Left renal pelvis (tissue), 4 donors: Measurements from ENCODE around the gene TNFSF12. TPM values are rescaled to one million over a fixed set of nuclear protein-coding genes. Genes with fewer than 3 reads are reported as not detected.

Experiments used
- DNase-seq, 4 donors: peaks; one replicate each; pipeline ENCODE4 v3.0.0-alpha.2; 2013; ENCODE audit warnings: low read depth in 4 of 4, low spot score in 3 of 4
- polyA plus RNA-seq, 4 donors: library from polyadenylated mRNA; unstranded; fragments of 120-200 nt; gene quantifications; one replicate each; pipeline ENCODE4 v1.2.1, GENCODE V29; 2013; ENCODE audit not compliant: insufficient read length in 4 of 4

TNFSF12 gene
- polyA plus RNA-seq, 4 donors, result 20.3 to 43.5 (median 25.8) TPM

GRCh38 chr17:7563115-7563869 is 14.4 kb downstream of the TNFSF12 start:
- DNase-seq, result no peak

GRCh38 chr17:7569571-7569970 is 20.7 kb downstream of the TNFSF12 start:
- no peak for DNase-seq

DNA sequence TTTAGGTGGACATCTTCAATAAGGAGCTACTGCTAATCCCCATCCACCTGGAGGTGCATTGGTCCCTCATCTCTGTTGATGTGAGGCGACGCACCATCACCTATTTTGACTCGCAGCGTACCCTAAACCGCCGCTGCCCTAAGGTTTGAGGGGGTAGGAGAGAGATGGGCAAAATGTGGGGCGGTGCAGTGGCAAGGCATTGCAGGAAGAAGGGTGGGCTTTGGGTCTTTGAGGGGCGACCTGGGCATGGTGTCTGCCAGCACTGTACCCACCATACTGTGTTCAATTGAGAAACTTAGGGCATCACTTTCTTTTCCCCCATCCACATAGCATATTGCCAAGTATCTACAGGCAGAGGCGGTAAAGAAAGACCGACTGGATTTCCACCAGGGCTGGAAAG is 21.5 kb downstream of the TNFSF12 start:
- DNase-seq, result no peak

- no peak for DNase-seq
Observed at GRCh38 chr17:7572338-7572587, 23.4 kb downstream of the TNFSF12 start.

DNA sequence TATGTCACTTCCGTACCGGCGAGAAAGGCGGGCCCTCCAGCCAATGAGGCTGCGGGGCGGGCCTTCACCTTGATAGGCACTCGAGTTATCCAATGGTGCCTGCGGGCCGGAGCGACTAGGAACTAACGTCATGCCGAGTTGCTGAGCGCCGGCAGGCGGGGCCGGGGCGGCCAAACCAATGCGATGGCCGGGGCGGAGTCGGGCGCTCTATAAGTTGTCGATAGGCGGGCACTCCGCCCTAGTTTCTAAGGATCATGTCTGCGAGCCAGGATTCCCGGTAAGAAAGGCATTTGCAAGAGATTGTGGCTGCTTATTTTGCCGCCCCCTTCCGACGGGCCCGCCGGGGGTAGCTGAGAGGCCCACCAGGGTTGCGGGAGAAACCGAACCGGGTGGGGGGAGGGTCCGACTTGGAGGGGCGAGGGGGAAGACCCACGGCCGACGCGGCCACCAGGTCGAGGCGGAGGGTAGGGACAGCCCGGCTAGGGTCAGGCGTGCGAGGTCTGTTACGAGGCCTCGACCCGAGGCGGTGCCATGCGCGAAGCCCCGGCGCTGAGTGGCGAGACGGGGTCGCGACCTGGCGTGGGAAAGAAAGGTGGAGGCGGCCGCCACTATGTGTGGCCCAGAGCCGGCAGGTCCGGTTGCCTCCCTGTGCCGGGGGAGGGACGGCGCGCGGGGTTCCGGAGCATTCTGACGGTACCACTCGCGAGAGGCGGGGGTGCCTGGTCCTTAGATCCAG is 23.9 kb downstream of the TNFSF12 start:
- peak; percentile 95 to 98 (median 98) for DNase-seq

DNA sequence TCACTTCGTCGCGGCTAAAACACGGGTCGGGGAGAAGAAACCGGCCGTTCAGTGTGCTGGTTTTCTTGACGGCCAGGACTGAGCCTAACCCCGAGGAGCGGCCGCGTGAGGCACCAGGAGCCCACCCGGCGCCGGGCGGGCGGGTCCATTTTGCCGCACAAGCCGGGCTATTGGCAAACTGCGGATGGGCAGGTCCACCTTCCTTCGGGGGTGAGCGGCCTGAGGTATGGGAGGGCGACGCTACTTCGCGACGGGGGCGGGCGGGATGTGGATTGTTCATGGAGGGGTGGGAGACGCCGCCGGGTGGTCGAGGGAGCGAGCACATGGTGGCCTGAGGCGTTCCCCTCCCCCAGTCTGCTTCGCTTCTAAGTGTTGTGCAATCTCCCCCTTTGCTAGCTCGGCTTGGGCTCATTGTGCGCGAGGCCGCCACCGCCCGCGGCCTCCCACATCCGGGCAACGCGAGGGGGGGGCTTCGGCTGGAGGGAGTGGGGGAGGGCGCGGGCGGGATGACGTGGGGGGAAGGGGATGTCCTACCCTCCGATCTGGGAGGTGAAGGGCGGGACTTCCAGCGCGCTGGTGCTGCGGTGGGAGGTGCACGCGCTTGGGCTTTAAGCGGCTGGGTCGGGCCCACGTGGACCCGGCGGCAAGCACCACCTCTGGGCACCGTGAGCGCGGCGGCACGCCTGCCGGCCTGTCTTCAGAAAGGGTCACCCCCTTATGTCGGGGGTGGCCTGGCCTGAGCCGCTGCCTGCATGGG is 24.6 kb downstream of the TNFSF12 start:
- peak in 3 of 4 donors; percentile 72 to 86 (median 84) for DNase-seq

GRCh38 chr17:7574176-7574953 is 25.5 kb downstream of the TNFSF12 start:
- DNase-seq, result no peak

DNA sequence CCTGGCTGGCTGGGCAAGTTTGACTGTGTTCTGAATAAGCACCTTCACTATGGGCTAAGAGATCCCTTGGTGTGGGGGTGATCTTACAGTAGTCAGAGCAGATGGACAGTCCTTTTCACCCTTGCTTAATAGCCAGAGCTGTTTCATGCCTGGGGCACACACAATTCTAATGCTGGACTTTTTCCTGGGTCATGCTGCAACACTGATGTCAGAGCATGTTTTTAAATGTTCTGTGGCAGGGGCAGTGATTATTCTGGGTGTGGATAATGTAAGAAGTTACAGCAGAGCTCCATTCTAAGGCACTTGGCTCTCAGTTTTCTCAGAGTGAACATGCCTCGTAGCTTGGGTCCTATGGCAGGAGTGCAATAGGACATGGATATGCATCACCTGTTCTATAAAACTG is 26.6 kb downstream of the TNFSF12 start:
- no peak for DNase-seq

DNA sequence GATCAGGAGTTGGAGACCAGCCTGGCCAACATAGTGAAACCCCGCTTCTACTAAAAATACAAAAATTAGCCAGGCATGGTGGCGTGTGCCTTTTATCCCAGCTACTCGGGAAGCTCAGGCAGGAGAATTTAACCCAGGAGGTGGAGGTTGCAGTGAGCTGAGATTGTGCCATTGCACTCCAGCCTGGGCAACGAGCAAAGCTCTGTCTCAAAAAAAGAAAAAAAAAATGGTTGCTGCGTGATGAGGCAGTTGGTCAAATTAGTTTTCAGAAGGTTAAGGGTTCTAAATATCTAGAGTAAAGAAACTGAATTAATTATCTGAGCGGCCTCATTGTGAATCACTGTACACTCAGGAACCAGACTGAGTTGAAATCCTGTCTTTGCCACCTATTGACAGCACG is 27.1 kb downstream of the TNFSF12 start:
- no peak for DNase-seq

GRCh38 chr17:7576432-7576937 is 27.6 kb downstream of the TNFSF12 start:
- no peak for DNase-seq

GRCh38 chr17:7577327-7578199 is 28.7 kb downstream of the TNFSF12 start:
- no peak for DNase-seq

GRCh38 chr17:7579001-7579833 is 30.4 kb downstream of the TNFSF12 start, which contains the start of gene CD68:
TSS of gene CD68 (plus strand) at chr17:7579638. CDS start at chr17:7579678, 40 bp downstream.
- DNase-seq, result no peak

- no peak for DNase-seq
Observed at GRCh38 chr17:7579834-7580603, 31.2 kb downstream of the TNFSF12 start.

- no peak for DNase-seq
Observed at GRCh38 chr17:7580604-7581575, 32.0 kb downstream of the TNFSF12 start.

DNA sequence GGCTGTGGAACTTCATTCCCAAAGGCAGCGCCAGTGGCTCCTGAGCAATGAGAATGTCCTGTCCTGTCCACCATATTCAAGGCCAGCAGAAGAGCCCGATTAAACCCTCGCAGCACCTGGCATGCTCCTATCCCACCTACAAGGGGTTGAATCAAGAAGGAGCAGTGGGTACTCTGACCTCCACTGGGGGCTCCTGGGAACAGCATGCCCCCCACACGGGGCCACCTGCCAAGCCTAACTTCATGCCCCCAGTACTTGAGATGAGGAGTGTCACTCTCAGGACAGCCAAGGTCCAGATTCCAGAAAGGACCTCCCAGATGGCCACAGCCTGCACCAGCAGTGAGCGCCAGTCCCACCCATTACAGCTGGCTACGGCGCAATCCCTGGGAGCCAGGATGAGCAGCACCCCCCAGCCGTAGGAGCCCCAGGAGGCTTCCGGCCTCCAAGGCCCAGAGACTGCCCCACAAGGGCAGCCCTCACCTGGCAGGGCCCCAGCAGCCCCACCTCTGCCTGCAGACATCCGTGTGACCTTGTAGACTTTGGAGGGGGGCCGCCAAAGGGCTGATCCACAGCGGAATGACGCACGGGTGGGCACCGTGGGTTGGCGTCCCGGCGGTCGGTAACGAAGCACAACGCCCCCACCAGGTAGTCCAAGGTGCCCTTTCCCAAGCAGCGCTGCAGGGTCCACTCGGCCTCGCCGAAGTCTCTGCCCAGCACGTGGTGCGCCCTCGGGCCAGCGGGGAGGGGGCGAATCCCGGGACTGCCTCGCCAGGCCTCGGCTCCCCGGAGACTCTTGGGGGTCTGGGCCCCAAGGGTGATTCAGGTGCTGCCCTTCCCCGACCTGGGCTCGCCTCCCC is 33.8 kb downstream of the TNFSF12 start:
- no peak for DNase-seq
